B cell (primary cell): ENCODE results near the gene TNP2.

Source experiments
- EZH2 ChIP-seq: IDR thresholded peaks from 2 replicates; pipeline ENCODE4 v1.6.1; 2012; ENCODE audit warnings: borderline replicate concordance, low read depth, mild to moderate bottlenecking, moderate library complexity, low read length; ENCODE audit not compliant: insufficient read depth, poor library complexity, severe bottlenecking
- TF ChIP-seq, protein P1 (sequence below): fragments of 200-600 bp; IDR thresholded peaks from one replicate; pipeline ENCODE4 v1.8.0; 2022; ENCODE audit warnings: antibody characterized with exemption, mild to moderate bottlenecking

DNA sequence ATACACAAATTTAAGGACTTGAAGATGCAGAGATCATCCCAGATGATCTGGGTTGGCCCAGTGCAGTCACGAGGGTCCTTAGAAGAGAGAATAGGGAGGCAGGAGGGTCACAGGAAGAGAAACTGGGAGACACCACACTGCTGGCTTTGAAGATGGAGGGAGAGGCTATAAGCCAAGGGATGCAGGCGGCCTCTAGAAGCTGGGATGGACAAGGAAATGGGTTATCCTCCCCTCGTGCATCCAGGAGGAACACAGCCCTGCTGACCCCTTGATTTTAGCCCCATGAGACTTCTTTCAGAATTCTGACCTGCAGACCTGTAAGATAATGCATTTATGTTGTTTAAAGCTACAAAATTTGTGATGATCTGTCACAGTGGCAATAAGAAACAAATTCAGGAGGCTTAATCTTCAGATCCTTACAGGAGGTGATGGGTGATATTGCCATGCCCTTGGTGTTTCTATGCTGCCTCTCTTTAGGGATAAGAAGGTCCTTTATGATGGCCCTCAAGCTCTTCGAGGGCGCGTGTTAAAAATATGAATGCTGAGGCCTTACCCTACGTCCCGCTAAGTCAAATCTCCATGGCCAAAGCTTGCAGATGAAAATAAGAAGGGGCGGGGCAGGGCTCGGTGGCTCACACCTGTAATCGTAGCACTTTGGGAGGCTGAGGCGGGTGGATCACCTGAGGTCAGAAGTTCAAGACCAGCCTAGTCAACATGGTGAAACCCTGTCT lies 8.6 kb upstream of the TNP2 start:
- TF ChIP-seq, protein P1, sequence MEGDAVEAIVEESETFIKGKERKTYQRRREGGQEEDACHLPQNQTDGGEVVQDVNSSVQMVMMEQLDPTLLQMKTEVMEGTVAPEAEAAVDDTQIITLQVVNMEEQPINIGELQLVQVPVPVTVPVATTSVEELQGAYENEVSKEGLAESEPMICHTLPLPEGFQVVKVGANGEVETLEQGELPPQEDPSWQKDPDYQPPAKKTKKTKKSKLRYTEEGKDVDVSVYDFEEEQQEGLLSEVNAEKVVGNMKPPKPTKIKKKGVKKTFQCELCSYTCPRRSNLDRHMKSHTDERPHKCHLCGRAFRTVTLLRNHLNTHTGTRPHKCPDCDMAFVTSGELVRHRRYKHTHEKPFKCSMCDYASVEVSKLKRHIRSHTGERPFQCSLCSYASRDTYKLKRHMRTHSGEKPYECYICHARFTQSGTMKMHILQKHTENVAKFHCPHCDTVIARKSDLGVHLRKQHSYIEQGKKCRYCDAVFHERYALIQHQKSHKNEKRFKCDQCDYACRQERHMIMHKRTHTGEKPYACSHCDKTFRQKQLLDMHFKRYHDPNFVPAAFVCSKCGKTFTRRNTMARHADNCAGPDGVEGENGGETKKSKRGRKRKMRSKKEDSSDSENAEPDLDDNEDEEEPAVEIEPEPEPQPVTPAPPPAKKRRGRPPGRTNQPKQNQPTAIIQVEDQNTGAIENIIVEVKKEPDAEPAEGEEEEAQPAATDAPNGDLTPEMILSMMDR = no peak
- TF ChIP-seq EZH2 = no peak
